Uterus (tissue), 4 donors: ENCODE data around the gene TMEM132A. TPM values are rescaled to one million over a fixed set of nuclear protein-coding genes. Genes with fewer than 3 reads are reported as not detected.

Experiments used
- DNase-seq, 2 donors: peaks; one replicate each; pipeline ENCODE4 v3.0.0-alpha.2; 2019 to 2020
- H3K27ac ChIP-seq, 2 donors: fragments of 200-600 bp; sonication (generic); 1 replicate in 1 of 2; 2 replicates in 1 of 2; pipeline ENCODE4 v1.5.1; 2016 to 2018
- H3K27me3 ChIP-seq, 2 donors: fragments of 200-600 bp; sonication (generic); one replicate each; pipeline ENCODE4 v1.5.1; 2018 to 2019; ENCODE audit warnings: control low read depth in 1 of 2
- H3K36me3 ChIP-seq, 2 donors: fragments of 200-600 bp; sonication (generic); one replicate each; pipeline ENCODE4 v1.5.1; 2019; ENCODE audit warnings: control low read depth in 1 of 2
- H3K4me1 ChIP-seq, 2 donors: fragments of 200-600 bp; sonication (generic); one replicate each; pipeline ENCODE4 v1.5.1; 2018 to 2019; ENCODE audit warnings: control low read depth in 1 of 2
- H3K4me3 ChIP-seq, 2 donors: fragments of 200-600 bp; sonication (generic); 1 replicate in 1 of 2; 2 replicates in 1 of 2; pipeline ENCODE4 v1.5.1; 2018 to 2019; ENCODE audit warnings: mild to moderate bottlenecking in 1 of 2
- H3K9me3 ChIP-seq, 2 donors: fragments of 200-600 bp; sonication (generic); one replicate each; pipeline ENCODE4 v1.5.1; 2019; ENCODE audit warnings: control low read depth in 1 of 2
- POLR2A ChIP-seq, 2 donors: fragments of 450-650 bp; IDR thresholded peaks; one replicate each; pipeline ENCODE4 v1.6.1; 2016; ENCODE audit warnings: antibody characterized with exemption in 2 of 2, mild to moderate bottlenecking in 1 of 2, moderate library complexity in 1 of 2
- intact Hi-C: fragments of 100-400 bp; cut with DNase I; formaldehyde crosslinking; loops from one replicate; pipeline ENCODE4 v1.15.1; 2023; ENCODE audit warnings: low total_unique reads
- total RNA-seq, 4 donors: library from RNA; depleted of rRNA in 3 of 4; stranded (reverse); fragments of >200 nt in 3 of 4; gene quantifications; one replicate each; pipeline versions ENCODE4 v1.1.0 to v1.2.4, GENCODE V29; 2014 to 2023
- TF ChIP-seq, protein P1 (sequence below), 4 experiments: fragments of 200-600 bp in 2 of 4; fragments of 450-650 bp in 2 of 4; sonication (generic) in 2 of 4; IDR thresholded peaks; one replicate each; pipeline ENCODE4 v1.5.1; 2016 to 2019; ENCODE audit warnings: antibody characterized with exemption in 4 of 4, mild to moderate bottlenecking in 2 of 4, moderate library complexity in 1 of 4
- donor health status: DM: yes; HTN: yes; CAD: no.

Gene TMEM132A
- total RNA-seq, 4 donors from 2014 or later = under 0.01 to 47.7 (median 7.7) TPM

DNA sequence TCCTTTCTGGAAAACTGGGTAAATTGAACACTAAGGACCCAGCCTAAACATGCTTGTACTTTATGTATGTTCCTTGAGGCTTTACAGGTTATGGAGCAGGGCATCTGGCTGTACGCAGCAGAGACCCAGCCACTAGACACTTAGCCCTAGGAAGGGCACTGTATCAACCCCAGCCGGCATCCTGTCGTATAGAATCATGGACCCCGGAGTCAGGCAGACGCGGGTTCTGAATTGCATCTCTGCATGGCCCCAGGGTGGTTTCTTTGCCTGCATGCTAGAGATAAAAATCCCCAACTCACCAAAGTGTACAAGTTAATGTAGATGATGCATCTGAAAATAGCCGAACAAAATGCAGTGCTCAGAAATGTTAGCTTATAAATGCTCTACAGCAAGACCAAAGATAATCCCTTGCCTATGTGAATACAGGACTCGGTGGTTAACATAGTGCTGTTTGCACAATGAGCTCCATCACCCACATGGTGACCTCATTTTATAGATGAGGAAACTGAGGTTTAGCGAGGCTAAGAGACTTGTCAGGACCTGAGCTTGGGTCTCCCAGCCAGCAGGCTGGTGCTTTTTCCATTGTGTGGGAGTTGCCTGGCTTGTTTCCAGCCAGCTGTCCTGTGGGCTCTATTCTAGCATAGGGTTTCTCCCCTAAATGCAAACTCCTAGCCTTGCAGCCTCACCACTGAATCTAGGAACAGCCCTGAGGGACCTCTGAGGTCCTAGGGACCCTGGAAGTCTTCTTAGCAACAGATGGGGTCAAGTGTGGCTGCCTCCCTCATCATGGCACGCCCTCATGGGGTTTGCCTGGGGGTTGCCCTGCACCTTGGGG, 54.5 kb downstream of the TMEM132A start:
- H3K27ac ChIP-seq = no peak overlapping the region
- TF ChIP-seq, protein P1, sequence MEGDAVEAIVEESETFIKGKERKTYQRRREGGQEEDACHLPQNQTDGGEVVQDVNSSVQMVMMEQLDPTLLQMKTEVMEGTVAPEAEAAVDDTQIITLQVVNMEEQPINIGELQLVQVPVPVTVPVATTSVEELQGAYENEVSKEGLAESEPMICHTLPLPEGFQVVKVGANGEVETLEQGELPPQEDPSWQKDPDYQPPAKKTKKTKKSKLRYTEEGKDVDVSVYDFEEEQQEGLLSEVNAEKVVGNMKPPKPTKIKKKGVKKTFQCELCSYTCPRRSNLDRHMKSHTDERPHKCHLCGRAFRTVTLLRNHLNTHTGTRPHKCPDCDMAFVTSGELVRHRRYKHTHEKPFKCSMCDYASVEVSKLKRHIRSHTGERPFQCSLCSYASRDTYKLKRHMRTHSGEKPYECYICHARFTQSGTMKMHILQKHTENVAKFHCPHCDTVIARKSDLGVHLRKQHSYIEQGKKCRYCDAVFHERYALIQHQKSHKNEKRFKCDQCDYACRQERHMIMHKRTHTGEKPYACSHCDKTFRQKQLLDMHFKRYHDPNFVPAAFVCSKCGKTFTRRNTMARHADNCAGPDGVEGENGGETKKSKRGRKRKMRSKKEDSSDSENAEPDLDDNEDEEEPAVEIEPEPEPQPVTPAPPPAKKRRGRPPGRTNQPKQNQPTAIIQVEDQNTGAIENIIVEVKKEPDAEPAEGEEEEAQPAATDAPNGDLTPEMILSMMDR (IDR thresholded peaks at IDR 0.05) = no peak
- no peak for TF ChIP-seq POLR2A (IDR thresholded peaks at IDR 0.05)
- no peaks in the 10 kb centered on the region for H3K9me3 ChIP-seq
- H3K27me3 ChIP-seq = no peaks in the 10 kb centered on the region
- no peak overlapping the region for H3K4me3 ChIP-seq
- intact Hi-C loops = no loop called here
- H3K4me1 ChIP-seq = no peaks in the 10 kb centered on the region
- no peak for DNase-seq
- H3K36me3 ChIP-seq = no peaks in the 10 kb centered on the region

GRCh38 chr11:60981515-60981914, 57.3 kb downstream of the TMEM132A start:
- Histone ChIP-seq H3K9me3 (no peaks in the 10 kb centered on the region), H3K4me3 (no peak overlapping the region), H3K4me1 (no peaks in the 10 kb centered on the region), H3K27ac (no peak overlapping the region), H3K36me3 (no peaks in the 10 kb centered on the region), H3K27me3 (no peaks in the 10 kb centered on the region)
- DNase-seq = no peak
- TF ChIP-seq, protein P1 (IDR thresholded peaks at IDR 0.05) = no peak
- no peak for TF ChIP-seq POLR2A (IDR thresholded peaks at IDR 0.05)
- intact Hi-C loops = no loop called here

DNA sequence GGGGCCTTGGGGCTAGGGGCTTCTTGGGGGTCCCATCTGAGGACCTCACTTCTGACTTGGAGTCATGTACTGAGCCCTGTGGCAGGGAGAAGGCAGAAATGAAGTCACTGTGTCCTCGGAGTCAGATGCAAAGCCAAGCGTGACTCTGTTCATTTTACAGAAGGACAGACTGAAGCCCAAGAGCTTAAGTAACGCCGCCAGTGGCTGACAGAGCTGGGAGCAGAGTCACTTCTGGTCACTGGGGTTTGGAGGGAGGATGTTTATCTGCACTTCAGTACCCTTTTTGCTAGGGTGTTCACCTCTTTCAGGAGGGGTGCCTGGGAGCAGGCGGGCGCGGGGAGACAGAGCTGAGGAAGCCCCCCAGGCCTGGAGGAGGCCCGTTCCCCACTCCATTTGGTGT, 57.9 kb downstream of the TMEM132A start:
- Histone ChIP-seq H3K4me1 (no peaks in the 10 kb centered on the region), H3K36me3 (no peaks in the 10 kb centered on the region), H3K27ac (no peak overlapping the region), H3K9me3 (no peaks in the 10 kb centered on the region), H3K4me3 (no peak overlapping the region), H3K27me3 (no peaks in the 10 kb centered on the region)
- intact Hi-C loops = no loop called here
- TF ChIP-seq POLR2A (IDR thresholded peaks at IDR 0.05) = no peak
- TF ChIP-seq, protein P1 (IDR thresholded peaks at IDR 0.05) = no peak
- no peak for DNase-seq

DNA sequence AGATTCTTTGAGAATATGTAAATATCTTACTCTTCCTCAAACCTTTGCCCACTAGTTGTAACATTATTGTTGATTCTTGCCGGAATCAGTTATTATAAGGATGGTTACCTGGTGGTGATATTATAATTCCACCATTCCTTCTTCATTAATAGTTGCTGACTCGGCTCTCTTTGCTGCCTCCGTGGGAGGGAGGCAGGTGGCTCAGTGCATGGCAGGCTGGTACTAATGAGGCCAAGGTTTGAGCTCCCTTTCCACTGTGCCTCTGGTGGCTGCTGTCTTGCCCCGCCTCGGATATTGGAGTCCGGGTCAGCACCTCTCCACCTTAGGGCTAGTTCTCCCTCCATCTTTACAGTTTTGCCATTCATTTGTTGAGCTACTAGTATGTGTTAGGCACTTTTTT, 59.9 kb downstream of the TMEM132A start:
- Histone ChIP-seq H3K9me3 (no peaks in the 10 kb centered on the region), H3K36me3 (no peaks in the 10 kb centered on the region), H3K4me3 (no peak overlapping the region), H3K4me1 (no peaks in the 10 kb centered on the region), H3K27ac (no peak overlapping the region), H3K27me3 (no peaks in the 10 kb centered on the region)
- DNase-seq = no peak
- no peak for TF ChIP-seq POLR2A (IDR thresholded peaks at IDR 0.05)
- TF ChIP-seq, protein P1 (IDR thresholded peaks at IDR 0.05) = no peak
- intact Hi-C loops = no loop called here

- no peaks in the 10 kb centered on the region for H3K4me1 ChIP-seq
- H3K4me3 ChIP-seq = no peak overlapping the region
- no peak for DNase-seq
- H3K27ac ChIP-seq = no peak overlapping the region
- intact Hi-C loops = no loop called here
- no peaks in the 10 kb centered on the region for H3K36me3 ChIP-seq
- H3K9me3 ChIP-seq = no peaks in the 10 kb centered on the region
- TF ChIP-seq, protein P1 (IDR thresholded peaks at IDR 0.05) = no peak
- no peak for TF ChIP-seq POLR2A (IDR thresholded peaks at IDR 0.05)
- H3K27me3 ChIP-seq = no peaks in the 10 kb centered on the region
Observed at GRCh38 chr11:60984636-60985035, 60.4 kb downstream of the TMEM132A start.
